ENCODE results near the gene BCAS3. TPM values are rescaled to one million over a fixed set of nuclear protein-coding genes. Genes with fewer than 3 reads are reported as not detected.
"Not testable (repeated sequence)": the region's sequence is repeated elsewhere in the genome, so short reads cannot be mapped to it uniquely, and the experiment has no call there.

The BCAS3 gene
- total RNA-seq, 1 donor from 2014 or later = 64.9 TPM

DNA sequence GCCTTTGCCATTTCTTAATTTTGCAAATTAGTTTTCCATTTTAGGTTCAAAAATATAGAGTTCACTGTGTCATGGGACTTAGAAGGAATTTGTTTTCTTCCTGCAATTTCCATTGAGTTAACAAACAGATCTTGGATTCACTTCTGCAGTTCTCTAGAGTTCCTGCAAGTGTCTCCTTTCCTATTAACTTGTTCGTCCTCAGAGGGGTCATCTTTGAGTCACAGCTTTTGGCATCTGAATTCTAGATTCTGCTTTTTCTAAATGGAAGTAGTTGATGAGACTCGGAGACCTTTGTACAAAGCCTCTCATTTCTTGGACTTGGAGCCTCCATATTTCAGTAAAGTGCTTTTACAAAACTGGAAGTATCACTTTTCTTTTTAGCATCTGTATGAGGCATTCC lies 323.3 kb downstream of the BCAS3 start:
- TF ChIP-seq, protein P1, sequence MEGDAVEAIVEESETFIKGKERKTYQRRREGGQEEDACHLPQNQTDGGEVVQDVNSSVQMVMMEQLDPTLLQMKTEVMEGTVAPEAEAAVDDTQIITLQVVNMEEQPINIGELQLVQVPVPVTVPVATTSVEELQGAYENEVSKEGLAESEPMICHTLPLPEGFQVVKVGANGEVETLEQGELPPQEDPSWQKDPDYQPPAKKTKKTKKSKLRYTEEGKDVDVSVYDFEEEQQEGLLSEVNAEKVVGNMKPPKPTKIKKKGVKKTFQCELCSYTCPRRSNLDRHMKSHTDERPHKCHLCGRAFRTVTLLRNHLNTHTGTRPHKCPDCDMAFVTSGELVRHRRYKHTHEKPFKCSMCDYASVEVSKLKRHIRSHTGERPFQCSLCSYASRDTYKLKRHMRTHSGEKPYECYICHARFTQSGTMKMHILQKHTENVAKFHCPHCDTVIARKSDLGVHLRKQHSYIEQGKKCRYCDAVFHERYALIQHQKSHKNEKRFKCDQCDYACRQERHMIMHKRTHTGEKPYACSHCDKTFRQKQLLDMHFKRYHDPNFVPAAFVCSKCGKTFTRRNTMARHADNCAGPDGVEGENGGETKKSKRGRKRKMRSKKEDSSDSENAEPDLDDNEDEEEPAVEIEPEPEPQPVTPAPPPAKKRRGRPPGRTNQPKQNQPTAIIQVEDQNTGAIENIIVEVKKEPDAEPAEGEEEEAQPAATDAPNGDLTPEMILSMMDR (IDR thresholded peaks at IDR 0.05; ENCODE audit: unreplicated experiment) = no peak
- Mint-ChIP-seq H3K4me3 (no peak overlapping the region), H3K36me3 (peaks cover 8% of the 10 kb centered on the region), H3K9me3 (no peaks in the 10 kb centered on the region), H3K27ac (peak overlapping the region; percentile 36), H3K4me1 (peaks cover 43% of the 10 kb centered on the region), H3K27me3 (ENCODE audit: low read depth) (no peaks in the 10 kb centered on the region)
- DNase-seq (ENCODE audit: low spot score in 2 of 2, unreplicated experiment in 2 of 2) = no peak

- DNase-seq (ENCODE audit: low spot score in 2 of 2, unreplicated experiment in 2 of 2) = no peak
- TF ChIP-seq, protein P1 (IDR thresholded peaks at IDR 0.05; ENCODE audit: unreplicated experiment) = peak; percentile 61
- H3K27ac Mint-ChIP-seq = peak overlapping the region; percentile 93
Observed at GRCh38 chr17:61002316-61002736, 324.7 kb downstream of the BCAS3 start.

DNA sequence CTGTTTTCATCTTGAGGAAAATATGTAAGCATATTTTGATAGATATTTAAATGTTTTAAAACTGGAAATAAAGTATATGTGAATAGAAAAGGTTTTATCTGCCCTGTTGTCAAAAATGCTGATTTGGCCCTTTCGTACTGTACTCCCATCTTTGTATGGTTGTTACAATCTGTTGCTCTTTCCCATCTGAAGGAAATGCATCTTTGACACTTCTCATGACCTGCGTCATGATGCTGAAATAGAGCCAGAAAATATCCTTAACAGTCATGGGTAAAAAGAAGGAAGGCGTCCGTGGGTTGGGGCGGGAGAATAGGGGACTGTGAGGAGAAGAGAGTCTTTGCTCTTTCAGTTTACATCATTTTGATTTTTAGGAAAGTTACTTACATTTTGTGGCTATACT lies 327.7 kb downstream of the BCAS3 start:
- DNase-seq (ENCODE audit: low spot score in 2 of 2, unreplicated experiment in 2 of 2) = no peak
- TF ChIP-seq, protein P1 (IDR thresholded peaks at IDR 0.05; ENCODE audit: unreplicated experiment) = no peak
- peaks cover 1% of the 10 kb centered on the region for H3K36me3 Mint-ChIP-seq
- H3K9me3 Mint-ChIP-seq = no peaks in the 10 kb centered on the region
- no peaks in the 10 kb centered on the region for H3K27me3 Mint-ChIP-seq (ENCODE audit: low read depth)
- peak overlapping the region; percentile 43 for H3K27ac Mint-ChIP-seq
- H3K4me3 Mint-ChIP-seq = no peak overlapping the region
- peaks cover 76% of the 10 kb centered on the region for H3K4me1 Mint-ChIP-seq

More at GRCh38 chr17:61002316-61002736, 324.7 kb downstream of the BCAS3 start:
- peak overlapping the region; percentile 28 for H3K4me3 Mint-ChIP-seq
- H3K36me3 Mint-ChIP-seq = peaks cover 8% of the 10 kb centered on the region
- H3K4me1 Mint-ChIP-seq = peaks cover 52% of the 10 kb centered on the region
- no peaks in the 10 kb centered on the region for H3K9me3 Mint-ChIP-seq
- H3K27me3 Mint-ChIP-seq (ENCODE audit: low read depth) = no peaks in the 10 kb centered on the region

- H3K36me3 Mint-ChIP-seq; H3K27me3 Mint-ChIP-seq (ENCODE audit: low read depth); H3K9me3 Mint-ChIP-seq; H3K27ac Mint-ChIP-seq; H3K4me3 Mint-ChIP-seq; DNase-seq (ENCODE audit: low spot score in 2 of 2, unreplicated experiment in 2 of 2): not testable (repeated sequence)
- H3K4me1 Mint-ChIP-seq = peaks cover 77% of the 10 kb centered on the region
Observed at GRCh38 chr17:61005958-61006357, 328.3 kb downstream of the BCAS3 start.

- Mint-ChIP-seq H3K4me1 (peaks cover 76% of the 10 kb centered on the region), H3K36me3 (peaks cover 3% of the 10 kb centered on the region), H3K4me3 (no peak overlapping the region), H3K9me3 (no peaks in the 10 kb centered on the region), H3K27me3 (ENCODE audit: low read depth) (no peaks in the 10 kb centered on the region), H3K27ac (peak overlapping the region; percentile 70)
- no peak for DNase-seq (ENCODE audit: low spot score in 2 of 2, unreplicated experiment in 2 of 2)
- TF ChIP-seq, protein P1 (IDR thresholded peaks at IDR 0.05; ENCODE audit: unreplicated experiment) = no peak
Observed at GRCh38 chr17:61007980-61008379, 330.3 kb downstream of the BCAS3 start.

- peak overlapping the region; percentile 6 for H3K4me3 Mint-ChIP-seq
- no peak for DNase-seq (ENCODE audit: low spot score in 2 of 2, unreplicated experiment in 2 of 2)
- peak overlapping the region; percentile 90 for H3K27ac Mint-ChIP-seq
- no peaks in the 10 kb centered on the region for H3K27me3 Mint-ChIP-seq (ENCODE audit: low read depth)
- peaks cover 5% of the 10 kb centered on the region for H3K36me3 Mint-ChIP-seq
- peaks cover 71% of the 10 kb centered on the region for H3K4me1 Mint-ChIP-seq
- H3K9me3 Mint-ChIP-seq = no peaks in the 10 kb centered on the region
- TF ChIP-seq, protein P1 (IDR thresholded peaks at IDR 0.05; ENCODE audit: unreplicated experiment) = no peak
Observed at GRCh38 chr17:61009663-61010062, 332.0 kb downstream of the BCAS3 start.
